Osteocyte (in vitro differentiated cells): Measurements from ENCODE around the gene ACSL1. TPM values are rescaled to one million over a fixed set of nuclear protein-coding genes. Genes with fewer than 3 reads are reported as not detected.

Source experiments
- DNase-seq: peaks from one replicate; pipeline ENCODE4 v3.0.0; 2021; ENCODE audit warnings: mixed read lengths; ENCODE audit not compliant: unreplicated experiment; ENCODE audit errors: extremely low spot score
- H3K27ac Mint-ChIP-seq: one replicate; pipeline ENCODE4 v1.8.0; 2021; ENCODE audit warnings: mild to moderate bottlenecking, mixed read lengths; ENCODE audit not compliant: unreplicated experiment
- H3K27me3 Mint-ChIP-seq: one replicate; pipeline ENCODE4 v1.8.0; 2021; ENCODE audit warnings: mixed read lengths; ENCODE audit not compliant: unreplicated experiment
- H3K36me3 Mint-ChIP-seq: one replicate; pipeline ENCODE4 v1.8.0; 2021; ENCODE audit warnings: mixed read lengths; ENCODE audit not compliant: unreplicated experiment
- H3K4me1 Mint-ChIP-seq: one replicate; pipeline ENCODE4 v1.8.0; 2021; ENCODE audit warnings: mixed read lengths; ENCODE audit not compliant: unreplicated experiment
- H3K4me3 Mint-ChIP-seq: one replicate; pipeline ENCODE4 v1.8.0; 2021; ENCODE audit warnings: mild to moderate bottlenecking, moderate library complexity, mixed read lengths; ENCODE audit not compliant: unreplicated experiment
- H3K9me3 Mint-ChIP-seq: one replicate; pipeline ENCODE4 v1.8.0; 2021; ENCODE audit warnings: mixed read lengths; ENCODE audit not compliant: unreplicated experiment
- total RNA-seq: library from RNA; stranded (reverse); gene quantifications from 2 replicates; pipeline ENCODE4 v1.2.1, GENCODE V29; 2021
- TF ChIP-seq, protein P1 (sequence below): fragments of 200-600 bp; sonication (generic); IDR thresholded peaks from 2 replicates; pipeline ENCODE4 v1.5.0; 2021; ENCODE audit warnings: antibody characterized with exemption, mild to moderate bottlenecking, moderate library complexity

Gene ACSL1
- total RNA-seq, 1 donor from 2014 or later: 28.6 TPM

- Mint-ChIP-seq H3K4me3 (no peak overlapping the region), H3K9me3 (no peaks in the 10 kb centered on the region), H3K4me1 (peaks cover 11% of the 10 kb centered on the region), H3K36me3 (peaks cover 1% of the 10 kb centered on the region), H3K27me3 (no peaks in the 10 kb centered on the region), H3K27ac (no peak overlapping the region)
- DNase-seq: no peak
- TF ChIP-seq, protein P1, sequence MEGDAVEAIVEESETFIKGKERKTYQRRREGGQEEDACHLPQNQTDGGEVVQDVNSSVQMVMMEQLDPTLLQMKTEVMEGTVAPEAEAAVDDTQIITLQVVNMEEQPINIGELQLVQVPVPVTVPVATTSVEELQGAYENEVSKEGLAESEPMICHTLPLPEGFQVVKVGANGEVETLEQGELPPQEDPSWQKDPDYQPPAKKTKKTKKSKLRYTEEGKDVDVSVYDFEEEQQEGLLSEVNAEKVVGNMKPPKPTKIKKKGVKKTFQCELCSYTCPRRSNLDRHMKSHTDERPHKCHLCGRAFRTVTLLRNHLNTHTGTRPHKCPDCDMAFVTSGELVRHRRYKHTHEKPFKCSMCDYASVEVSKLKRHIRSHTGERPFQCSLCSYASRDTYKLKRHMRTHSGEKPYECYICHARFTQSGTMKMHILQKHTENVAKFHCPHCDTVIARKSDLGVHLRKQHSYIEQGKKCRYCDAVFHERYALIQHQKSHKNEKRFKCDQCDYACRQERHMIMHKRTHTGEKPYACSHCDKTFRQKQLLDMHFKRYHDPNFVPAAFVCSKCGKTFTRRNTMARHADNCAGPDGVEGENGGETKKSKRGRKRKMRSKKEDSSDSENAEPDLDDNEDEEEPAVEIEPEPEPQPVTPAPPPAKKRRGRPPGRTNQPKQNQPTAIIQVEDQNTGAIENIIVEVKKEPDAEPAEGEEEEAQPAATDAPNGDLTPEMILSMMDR: no peak
Observed at GRCh38 chr4:184796906-184797305, 28.9 kb downstream of the ACSL1 start.

DNA sequence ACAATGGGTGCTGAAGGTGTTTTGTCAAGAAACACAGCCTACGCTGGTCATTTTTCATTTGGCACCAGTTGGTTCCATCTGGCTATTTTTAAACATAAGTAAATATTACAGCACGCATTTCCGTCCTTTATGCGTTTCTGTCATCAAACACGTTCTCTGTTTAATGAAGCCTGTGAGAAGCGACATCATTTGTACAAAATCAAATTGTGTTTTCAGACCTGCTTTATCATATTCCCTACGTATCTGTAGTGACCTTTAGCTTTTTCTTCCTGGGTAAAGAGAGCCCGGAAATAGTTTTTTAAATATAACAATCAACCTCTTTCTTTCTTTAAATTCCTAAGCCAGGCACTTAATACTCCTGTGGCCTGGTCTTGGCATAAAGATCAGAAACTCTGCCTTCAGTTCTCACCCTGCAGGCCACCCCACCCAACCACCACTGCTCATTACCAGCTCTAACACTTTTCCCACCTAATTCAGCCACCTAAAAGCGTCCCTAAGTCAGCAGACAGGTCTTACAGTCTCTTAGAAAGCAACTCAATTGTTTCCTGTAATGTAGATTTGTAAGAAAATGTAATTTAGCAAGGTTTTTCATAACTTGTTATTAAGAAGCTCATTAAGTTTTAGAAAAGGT, 30.4 kb downstream of the ACSL1 start:
- DNase-seq: no peak
- TF ChIP-seq, protein P1: no peak
- H3K36me3 Mint-ChIP-seq: peaks cover 1% of the 10 kb centered on the region
- no peak overlapping the region for H3K4me3 Mint-ChIP-seq
- H3K27ac Mint-ChIP-seq: no peak overlapping the region
- peaks cover 11% of the 10 kb centered on the region for H3K4me1 Mint-ChIP-seq
- H3K27me3 Mint-ChIP-seq: no peaks in the 10 kb centered on the region
- H3K9me3 Mint-ChIP-seq: no peaks in the 10 kb centered on the region

- H3K27ac Mint-ChIP-seq: no peak overlapping the region
- peaks cover 11% of the 10 kb centered on the region for H3K4me1 Mint-ChIP-seq
- TF ChIP-seq, protein P1: no peak
- H3K9me3 Mint-ChIP-seq: no peaks in the 10 kb centered on the region
- no peaks in the 10 kb centered on the region for H3K27me3 Mint-ChIP-seq
- DNase-seq: no peak
- peaks cover 1% of the 10 kb centered on the region for H3K36me3 Mint-ChIP-seq
- no peak overlapping the region for H3K4me3 Mint-ChIP-seq
Observed at GRCh38 chr4:184794470-184794869, 31.3 kb downstream of the ACSL1 start.

DNA sequence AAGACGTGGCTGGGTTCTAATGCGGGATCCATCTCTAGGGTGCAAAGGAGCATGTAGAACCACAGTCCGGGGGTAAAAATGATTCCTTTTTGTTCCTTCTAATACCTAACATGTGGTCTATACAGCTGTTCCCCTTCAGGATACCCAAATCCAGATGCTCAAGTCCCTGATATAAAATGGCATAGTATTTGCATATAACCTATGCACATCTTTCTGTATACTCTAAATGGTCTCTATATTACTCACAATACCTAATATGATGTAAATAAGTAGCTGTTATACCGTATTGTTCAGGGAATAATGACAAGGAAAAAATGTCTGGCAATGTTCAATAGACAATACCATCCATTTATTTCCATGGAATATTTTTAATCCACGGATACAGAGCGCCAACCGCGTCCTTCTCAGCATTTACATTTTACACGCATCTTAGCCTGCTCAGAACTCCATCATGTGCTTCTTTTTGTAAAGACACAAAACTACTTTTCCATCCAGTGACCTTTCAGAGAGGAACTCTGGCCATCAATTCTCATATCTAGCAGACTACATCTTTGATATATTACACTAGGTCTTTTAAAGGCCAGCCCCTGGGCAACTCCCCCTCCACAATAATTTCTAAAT, 31.9 kb downstream of the ACSL1 start:
- Mint-ChIP-seq H3K27ac (no peak overlapping the region), H3K9me3 (no peaks in the 10 kb centered on the region)

More for the DNA sequence above, 31.9 kb downstream of the ACSL1 start:
- TF ChIP-seq, protein P1: no peak
- Mint-ChIP-seq H3K4me1 (peaks cover 11% of the 10 kb centered on the region), H3K36me3 (peaks cover 1% of the 10 kb centered on the region), H3K27me3 (no peaks in the 10 kb centered on the region), H3K4me3 (no peak overlapping the region)
- DNase-seq: no peak
